Non-pigmented ciliary epithelial cell (primary cell): ENCODE results near the gene ALKBH7.

Experiments
- DNase-seq: peaks from one replicate; pipeline ENCODE4 v3.0.0-alpha.2; 2010; ENCODE audit warnings: low read depth

Gene ALKBH7

DNA sequence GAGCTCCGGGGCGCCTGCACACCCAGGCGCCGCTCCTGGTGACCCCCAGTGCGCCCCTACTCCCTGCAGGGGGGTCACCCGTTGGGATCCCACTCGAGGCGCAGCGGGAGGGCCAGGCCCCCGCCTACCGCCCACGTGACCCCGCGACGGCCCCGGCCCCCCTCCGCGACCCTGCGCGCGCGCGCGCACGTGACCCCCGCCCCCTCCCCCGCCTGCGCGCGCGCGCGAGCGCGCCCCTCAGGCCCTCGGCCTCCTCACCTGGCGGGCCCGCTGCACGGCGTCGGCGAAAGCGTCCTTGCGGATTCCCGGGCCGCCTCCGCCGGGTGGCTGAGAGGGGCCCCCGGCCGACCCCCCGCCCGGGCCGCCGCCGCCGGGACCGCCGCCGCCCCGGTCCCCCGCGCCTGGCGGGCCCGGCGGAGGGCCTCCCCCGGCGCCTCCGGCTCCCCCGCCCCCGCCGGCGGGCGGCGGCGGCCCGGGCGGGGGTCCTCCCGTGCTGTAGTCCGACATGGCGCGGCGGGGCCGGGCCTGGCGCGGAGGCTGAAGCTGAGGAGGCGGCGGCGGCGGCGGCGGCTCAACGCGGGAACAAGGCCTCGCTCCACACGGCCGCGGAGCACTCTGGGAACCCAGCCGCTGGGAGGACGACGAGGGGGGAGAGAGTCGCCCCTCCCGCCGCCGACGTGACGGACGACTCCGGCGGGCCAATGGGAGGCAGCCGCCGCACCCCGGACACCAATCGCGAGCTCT, 51.8 kb downstream of the ALKBH7 start, which contains the start of gene KHSRP:
TSS of gene KHSRP (minus strand) at position 617 of the 744 bp plus-strand sequence. CDS start at position 507, 110 bp downstream.
- DNase-seq, result no peak
